ENCODE measurements around the gene SPON1.
A peak's percentile ranks its signal among the peaks of the same experiment; 100 is the strongest.

The SPON1 gene

GRCh38 chr11:13944911-13945425 is 17.6 kb upstream of the SPON1 start:
- DNase-seq: peak in 1 of 2 experiments; percentile 9

- no peak for DNase-seq
Measured at GRCh38 chr11:13947379-13947778, 15.1 kb upstream of the SPON1 start.

DNA sequence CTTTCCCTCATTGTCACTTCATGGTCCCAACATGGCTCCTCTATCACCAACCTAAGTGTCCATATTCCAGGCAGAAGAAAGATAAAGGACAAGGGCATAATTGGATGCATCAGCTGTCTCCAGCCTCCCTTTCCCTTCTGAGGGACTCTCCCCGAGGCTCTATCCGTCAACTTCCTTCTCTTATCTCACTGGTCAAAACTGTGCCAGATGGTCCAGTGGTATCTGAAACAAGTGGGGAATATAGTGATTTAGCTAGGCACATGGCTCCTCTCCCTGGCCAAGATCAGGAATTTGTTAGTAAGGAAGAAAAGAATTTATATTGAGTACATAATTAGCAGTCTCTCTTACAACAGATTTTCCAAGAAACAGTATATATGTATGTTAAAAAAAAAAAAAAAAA is 12.6 kb upstream of the SPON1 start:
- DNase-seq: no peak

GRCh38 chr11:13952221-13952620 is 10.3 kb upstream of the SPON1 start:
- DNase-seq: no peak

DNA sequence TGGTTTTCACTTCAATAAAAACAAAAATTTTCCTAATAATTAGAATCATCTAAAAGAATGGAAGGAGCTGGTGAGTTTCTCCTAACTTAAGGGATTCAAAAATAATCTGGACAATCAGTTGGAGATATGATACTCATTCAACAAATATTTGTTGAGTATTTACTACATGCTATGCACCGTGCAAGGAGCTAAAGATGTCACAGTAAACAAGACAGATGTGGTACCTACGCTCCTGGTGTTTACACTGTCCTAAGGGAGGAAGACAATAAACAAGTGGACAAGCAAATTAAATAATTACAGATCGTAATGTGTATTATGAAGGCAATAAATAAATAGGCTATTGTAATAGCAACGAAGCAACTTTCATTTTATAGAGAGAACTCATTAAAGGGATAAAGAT is 9.9 kb upstream of the SPON1 start:
- DNase-seq: no peak

DNA sequence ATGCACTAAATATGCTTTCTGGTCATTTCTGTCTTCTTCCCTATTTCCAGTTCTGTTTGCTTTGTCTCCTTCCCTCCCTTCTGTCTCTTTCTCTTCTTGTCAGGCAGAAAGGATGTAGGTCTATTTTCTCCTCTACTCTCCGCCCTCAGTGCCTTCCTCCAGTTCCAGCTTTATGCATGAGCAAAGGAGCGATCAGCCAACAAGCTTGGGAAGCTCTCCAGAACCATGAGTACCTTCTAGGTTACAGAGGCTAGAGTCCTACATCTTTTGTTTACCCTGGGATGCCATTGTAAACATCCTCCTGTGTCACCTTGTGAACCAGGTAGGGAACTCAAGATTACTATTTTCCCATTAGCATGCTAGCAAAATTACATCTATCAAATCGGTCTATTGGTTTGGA is 7.9 kb upstream of the SPON1 start:
- DNase-seq: no peak

DNA sequence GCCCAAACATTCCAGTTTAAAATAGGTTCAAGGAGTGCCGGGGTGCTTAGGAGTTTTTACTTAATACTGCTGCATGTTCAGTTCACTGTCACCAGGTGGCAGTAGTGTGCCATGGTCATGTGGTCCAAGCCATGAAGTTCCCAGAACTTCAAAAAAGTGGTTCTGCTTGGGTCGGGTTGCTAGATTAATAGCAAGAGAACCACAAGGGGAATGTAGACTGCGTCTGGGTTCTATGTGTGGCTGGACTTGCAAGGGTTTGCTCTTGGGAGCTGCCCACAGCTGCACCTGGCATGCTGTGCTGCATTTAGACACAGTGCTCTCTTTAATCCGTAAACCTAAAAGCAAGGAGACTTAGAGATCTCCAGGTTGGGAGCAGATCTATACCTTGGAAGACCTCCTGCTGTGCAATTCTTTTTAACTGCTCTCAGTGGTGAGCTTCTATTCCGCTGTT is 6.5 kb upstream of the SPON1 start:
- peak; percentile 25 to 40 for DNase-seq

DNA sequence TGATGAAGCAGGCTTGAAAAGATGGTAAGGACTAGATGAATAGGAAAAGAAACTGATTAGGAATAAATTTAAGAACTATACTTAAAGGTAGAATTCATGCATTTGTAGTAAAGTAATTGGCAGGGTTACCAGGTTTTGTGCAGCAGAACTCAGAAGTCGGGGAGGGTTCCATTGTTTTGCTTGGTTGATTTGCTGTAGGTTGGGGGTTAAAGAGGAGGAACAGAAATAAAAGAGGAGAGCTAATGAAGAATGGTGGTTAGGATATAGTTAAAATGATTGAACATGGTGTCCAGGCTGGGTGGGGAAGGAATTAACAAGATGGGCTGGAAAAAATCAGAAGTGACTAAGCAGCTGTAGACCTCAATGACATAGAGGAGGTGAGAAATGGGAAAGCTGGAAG is 5.5 kb upstream of the SPON1 start:
- no peak for DNase-seq

- no peak for DNase-seq
Measured at GRCh38 chr11:13958641-13959400, 3.7 kb upstream of the SPON1 start.

DNA sequence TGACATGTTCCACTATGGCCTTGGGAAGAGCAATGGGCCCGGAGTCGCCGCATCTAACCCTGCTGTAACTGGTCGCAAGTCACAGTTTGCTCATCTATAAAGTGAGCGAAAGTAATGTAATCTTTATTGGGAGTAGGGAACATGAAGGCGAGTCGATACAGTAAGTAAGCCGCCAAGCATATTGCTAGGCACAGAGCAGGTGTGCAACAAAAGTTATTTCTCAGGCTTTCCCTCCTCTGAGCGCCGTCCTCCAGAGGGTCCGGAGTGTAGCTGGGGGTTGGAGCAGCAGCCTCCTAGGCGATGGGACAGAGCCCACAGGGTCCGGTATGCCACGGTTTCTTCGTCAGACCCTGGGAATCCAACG is 343 bp upstream of the SPON1 start:
- no peak for DNase-seq

- no peak for DNase-seq
Measured at GRCh38 chr11:13963169-13963948, 836 bp downstream of the SPON1 start.

- no peak for DNase-seq
Measured at GRCh38 chr11:13963949-13964770, 1.6 kb downstream of the SPON1 start.

DNA sequence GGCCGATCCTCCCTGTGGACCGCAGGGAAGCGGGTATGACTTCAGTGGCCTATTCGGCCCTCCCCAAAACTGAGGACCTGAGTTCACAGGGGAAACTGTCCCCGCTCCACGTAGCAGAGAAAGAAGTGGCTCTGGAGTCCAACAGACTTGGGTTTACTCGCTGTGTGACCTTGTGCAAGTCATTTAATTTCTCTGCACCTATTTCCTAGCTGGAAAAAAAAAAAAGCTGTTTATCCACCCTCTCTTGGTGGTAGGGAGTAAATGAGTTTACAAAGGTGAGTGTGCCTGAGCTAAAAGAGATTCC is 2.2 kb downstream of the SPON1 start:
- no peak for DNase-seq

DNA sequence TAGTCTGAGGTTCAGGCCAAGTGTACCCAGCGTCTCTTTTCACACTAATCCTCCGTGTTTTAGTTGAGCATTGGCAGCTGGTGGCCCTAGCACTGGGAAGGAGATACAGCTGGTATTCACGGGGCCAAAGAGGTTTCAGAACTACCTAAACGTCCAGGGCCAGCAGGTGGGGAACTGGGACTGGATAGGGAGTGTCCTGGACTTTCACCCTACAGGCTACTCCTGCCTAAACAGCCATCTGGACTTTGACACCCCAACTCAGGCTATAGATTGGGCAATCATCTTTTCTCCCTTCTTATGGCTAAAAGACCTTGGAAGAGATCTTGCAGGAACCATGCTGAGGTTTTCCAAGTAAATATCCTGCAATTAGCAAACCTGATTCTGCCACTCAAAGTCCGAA is 2.8 kb downstream of the SPON1 start:
- DNase-seq: no peak

GRCh38 chr11:13966013-13966412 is 3.5 kb downstream of the SPON1 start:
- DNase-seq: no peak

DNA sequence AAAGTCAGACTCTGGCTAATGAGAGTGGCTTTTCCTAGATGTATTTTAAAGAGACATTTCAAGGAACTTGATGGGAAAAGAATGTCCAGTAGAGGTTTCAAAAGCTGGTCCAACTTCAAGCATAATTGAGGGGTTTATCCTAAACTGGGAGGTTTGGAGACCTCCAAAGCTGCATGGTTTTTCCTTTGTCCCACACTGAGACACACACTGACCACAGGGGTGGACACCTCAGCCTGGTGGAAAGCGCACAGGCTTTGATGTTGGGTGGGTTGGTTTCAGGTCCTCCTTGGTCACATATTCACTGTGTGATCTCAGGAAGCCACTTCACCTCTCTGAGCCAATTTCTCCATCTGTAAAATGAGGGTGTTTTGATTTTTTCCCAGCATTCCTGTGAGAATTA is 4.0 kb downstream of the SPON1 start:
- DNase-seq: no peak

GRCh38 chr11:13970986-13971385 is 8.5 kb downstream of the SPON1 start:
- DNase-seq: peak; percentile 33 to 47

DNA sequence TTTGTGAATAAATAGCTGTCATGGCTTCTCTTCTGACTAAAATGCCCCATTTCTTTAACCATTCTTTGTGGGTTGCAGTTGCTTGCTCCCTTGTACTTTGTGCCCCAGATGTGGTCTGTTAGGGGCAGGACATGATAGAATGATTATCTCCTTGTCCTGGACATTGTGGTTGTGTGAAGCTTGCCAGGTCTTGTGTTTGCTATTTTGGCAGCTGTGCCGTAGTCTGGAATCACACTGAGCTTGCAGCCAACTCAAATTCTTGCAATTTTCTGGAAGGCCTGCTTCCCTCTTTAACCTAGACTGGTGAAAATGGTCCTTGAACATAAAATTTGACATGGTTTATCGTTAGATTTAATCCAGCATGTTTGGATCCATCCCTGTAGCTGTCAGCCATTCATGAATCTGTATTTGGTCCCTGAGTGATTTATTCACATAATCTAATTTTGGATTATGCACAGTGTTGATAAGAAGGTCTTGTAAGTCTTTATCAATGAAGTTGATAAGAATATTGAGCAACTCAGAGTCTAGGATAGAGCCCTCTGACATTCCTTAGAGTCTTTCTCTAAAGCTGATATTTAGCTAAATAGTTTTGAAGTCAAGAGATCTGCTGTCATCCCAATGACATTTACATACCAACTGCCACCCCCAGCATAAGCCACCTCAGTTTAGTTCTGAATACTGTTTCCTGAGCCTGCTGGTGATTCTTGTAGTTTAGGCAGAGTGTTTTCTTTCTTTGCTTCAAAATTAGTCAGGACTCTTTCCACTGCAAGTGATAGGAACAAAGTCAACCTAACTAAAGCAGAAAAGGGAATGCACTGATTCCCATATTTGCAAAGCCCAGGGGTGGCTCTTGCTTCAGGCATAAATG is 9.8 kb downstream of the SPON1 start:
- DNase-seq: no peak

DNA sequence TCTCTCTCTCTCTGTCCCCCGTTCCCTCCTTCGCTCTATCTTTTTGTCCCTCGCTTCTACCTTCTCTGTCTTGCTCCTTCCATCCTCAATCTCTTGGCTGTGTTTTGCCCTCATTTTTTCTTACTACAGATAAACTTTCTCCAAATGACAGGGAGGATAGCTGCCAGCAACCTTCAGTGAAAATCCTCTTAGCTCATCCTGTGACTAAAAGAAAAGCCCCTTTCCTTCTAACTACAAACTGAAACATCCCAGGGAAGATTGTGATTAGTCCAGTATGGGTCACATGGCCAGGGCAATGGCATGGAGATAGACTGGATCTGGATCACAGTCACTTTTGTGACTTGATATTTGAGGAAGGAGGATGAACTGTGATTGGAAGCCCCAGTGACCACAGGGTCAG is 10.4 kb downstream of the SPON1 start:
- no peak for DNase-seq

GRCh38 chr11:13974631-13975030 is 12.1 kb downstream of the SPON1 start:
- no peak for DNase-seq

GRCh38 chr11:13983081-13983751 is 20.7 kb downstream of the SPON1 start:
- DNase-seq: no peak
